Chondrocyte (in vitro differentiated cells): Measurements from ENCODE around the gene LARP4B. TPM values are rescaled to one million over a fixed set of nuclear protein-coding genes. Genes with fewer than 3 reads are reported as not detected.

Experiments used
- DNase-seq: peaks from one replicate; pipeline ENCODE4 v3.0.0; 2021; ENCODE audit warnings: mixed read lengths, low spot score
- H3K27ac Mint-ChIP-seq: one replicate; pipeline ENCODE4 v1.8.0; 2021; ENCODE audit warnings: mild to moderate bottlenecking, moderate library complexity, mixed read lengths; ENCODE audit not compliant: unreplicated experiment
- H3K27me3 Mint-ChIP-seq: 2 replicates; pipeline ENCODE4 v1.8.0; 2021; ENCODE audit warnings: low read depth, mixed read lengths
- H3K36me3 Mint-ChIP-seq: 2 replicates; pipeline ENCODE4 v1.8.0; 2021; ENCODE audit warnings: low read depth, mixed read lengths
- H3K4me1 Mint-ChIP-seq: 2 replicates; pipeline ENCODE4 v1.8.0; 2021; ENCODE audit warnings: low read depth, mild to moderate bottlenecking, mixed read lengths
- H3K4me3 Mint-ChIP-seq: one replicate; pipeline ENCODE4 v1.8.0; 2021; ENCODE audit warnings: mild to moderate bottlenecking, moderate library complexity, mixed read lengths; ENCODE audit not compliant: unreplicated experiment
- H3K9me3 Mint-ChIP-seq: 2 replicates; pipeline ENCODE4 v1.8.0; 2021; ENCODE audit warnings: low read depth, mixed read lengths
- CTCF ChIP-seq: fragments of 200-600 bp; sonication (generic); IDR thresholded peaks from 2 replicates; pipeline ENCODE4 v1.5.0; 2021; ENCODE audit warnings: antibody characterized with exemption, mild to moderate bottlenecking, moderate library complexity
- total RNA-seq: library from RNA; stranded (reverse); gene quantifications from 3 replicates; pipeline ENCODE4 v1.2.1, GENCODE V29; 2021

LARP4B gene
- total RNA-seq, 1 donor from 2014 or later, result 67.1 TPM

GRCh38 chr10:865257-865656, 66.2 kb downstream of the LARP4B start:
- DNase-seq, result no peak
- Mint-ChIP-seq H3K4me1 (peaks cover 30% of the 10 kb centered on the region), H3K36me3 (peaks cover 27% of the 10 kb centered on the region), H3K27ac (no peak overlapping the region), H3K27me3 (no peaks in the 10 kb centered on the region), H3K4me3 (no peak overlapping the region), H3K9me3 (no peaks in the 10 kb centered on the region)
- no peak for TF ChIP-seq CTCF

GRCh38 chr10:860519-860918, 71.0 kb downstream of the LARP4B start:
- Mint-ChIP-seq H3K27ac (peak overlapping the region; percentile 41), H3K9me3 (no peaks in the 10 kb centered on the region), H3K4me1 (peaks cover 29% of the 10 kb centered on the region), H3K27me3 (no peaks in the 10 kb centered on the region), H3K36me3 (peaks cover 35% of the 10 kb centered on the region), H3K4me3 (no peak overlapping the region)
- DNase-seq, result no peak
- no peak for TF ChIP-seq CTCF

GRCh38 chr10:856416-857157, 74.9 kb downstream of the LARP4B start:
- Mint-ChIP-seq H3K27ac (peak overlapping the region; percentile 23), H3K4me1 (peaks cover 35% of the 10 kb centered on the region), H3K27me3 (no peaks in the 10 kb centered on the region), H3K4me3 (no peak overlapping the region), H3K36me3 (peaks cover 37% of the 10 kb centered on the region), H3K9me3 (no peaks in the 10 kb centered on the region)
- no peak for DNase-seq
- no peak for TF ChIP-seq CTCF

GRCh38 chr10:855671-856070, 75.8 kb downstream of the LARP4B start:
- no peak overlapping the region for H3K4me3 Mint-ChIP-seq
- H3K36me3 Mint-ChIP-seq, result peaks cover 38% of the 10 kb centered on the region
- DNase-seq, result no peak
- H3K4me1 Mint-ChIP-seq, result peaks cover 37% of the 10 kb centered on the region
- H3K27me3 Mint-ChIP-seq, result no peaks in the 10 kb centered on the region
- peaks cover 3% of the 10 kb centered on the region for H3K9me3 Mint-ChIP-seq
- no peak for TF ChIP-seq CTCF
- no peak overlapping the region for H3K27ac Mint-ChIP-seq

GRCh38 chr10:855079-855478, 76.4 kb downstream of the LARP4B start:
- Mint-ChIP-seq H3K4me3 (no peak overlapping the region), H3K9me3 (peaks cover 9% of the 10 kb centered on the region), H3K4me1 (peaks cover 33% of the 10 kb centered on the region), H3K27me3 (no peaks in the 10 kb centered on the region), H3K27ac (no peak overlapping the region), H3K36me3 (peaks cover 39% of the 10 kb centered on the region)
- no peak for TF ChIP-seq CTCF
- DNase-seq, result no peak
